RWPE2 (cell line): ENCODE measurements around the gene CREB3L2.
"Not testable (repeated sequence)": the region's sequence is repeated elsewhere in the genome, so short reads cannot be mapped to it uniquely, and the experiment has no call there.

Source experiments
- ATAC-seq: fragments of 200-7000 bp; cut with Tn5 transposase; 3 replicates; pipeline ENCODE4 v1.9.1; 2021; ENCODE audit warnings: low read depth
- DNase-seq: peaks from one replicate; pipeline ENCODE4 v3.0.0-alpha.2; 2020; ENCODE audit warnings: low spot score
- H3K27ac ChIP-seq: fragments of 450-650 bp; 2 replicates; pipeline ENCODE4 v1.5.1; 2017; ENCODE audit warnings: mild to moderate bottlenecking; ENCODE audit not compliant: poor library complexity, severe bottlenecking
- H3K27me3 ChIP-seq: fragments of 250-450 bp; sonication (Bioruptor Pico); 2 replicates; pipeline ENCODE4 v1.5.1; 2021; ENCODE audit warnings: mild to moderate bottlenecking, moderate library complexity; ENCODE audit not compliant: insufficient read depth, poor library complexity, severe bottlenecking
- H3K36me3 ChIP-seq: fragments of 250-450 bp; sonication (Bioruptor Pico); 2 replicates; pipeline ENCODE4 v1.5.1; 2020; ENCODE audit warnings: low read depth, mild to moderate bottlenecking, moderate library complexity
- H3K4me1 ChIP-seq: fragments of 250-450 bp; sonication (Bioruptor Pico); 2 replicates; pipeline ENCODE4 v1.5.1; 2021; ENCODE audit warnings: mild to moderate bottlenecking, moderate library complexity; ENCODE audit not compliant: insufficient read depth, poor library complexity, severe bottlenecking
- H3K4me3 ChIP-seq: fragments of 250-450 bp; sonication (Bioruptor Pico); 2 replicates; pipeline ENCODE4 v1.5.1; 2021; ENCODE audit warnings: mild to moderate bottlenecking, moderate library complexity; ENCODE audit not compliant: severe bottlenecking
- H3K9me3 ChIP-seq: fragments of 250-450 bp; sonication (Bioruptor Pico); 2 replicates; pipeline ENCODE4 v1.5.1; 2021; ENCODE audit warnings: mild to moderate bottlenecking, moderate library complexity; ENCODE audit not compliant: severe bottlenecking
- TF ChIP-seq, protein P1 (sequence below): fragments of 450-650 bp; IDR thresholded peaks from one replicate; pipeline ENCODE4 v1.5.1; 2017; ENCODE audit warnings: mild to moderate bottlenecking, moderate library complexity; ENCODE audit not compliant: poor library complexity, severe bottlenecking

The CREB3L2 gene

GRCh38 chr7:138014686-138015085, 12.8 kb upstream of the CREB3L2 start:
- Histone ChIP-seq H3K4me3 (no peak overlapping the region), H3K36me3 (no peaks in the 10 kb centered on the region), H3K9me3 (no peaks in the 10 kb centered on the region), H3K4me1 (no peaks in the 10 kb centered on the region), H3K27me3 (no peaks in the 10 kb centered on the region), H3K27ac (no peak overlapping the region)
- TF ChIP-seq, protein P1, sequence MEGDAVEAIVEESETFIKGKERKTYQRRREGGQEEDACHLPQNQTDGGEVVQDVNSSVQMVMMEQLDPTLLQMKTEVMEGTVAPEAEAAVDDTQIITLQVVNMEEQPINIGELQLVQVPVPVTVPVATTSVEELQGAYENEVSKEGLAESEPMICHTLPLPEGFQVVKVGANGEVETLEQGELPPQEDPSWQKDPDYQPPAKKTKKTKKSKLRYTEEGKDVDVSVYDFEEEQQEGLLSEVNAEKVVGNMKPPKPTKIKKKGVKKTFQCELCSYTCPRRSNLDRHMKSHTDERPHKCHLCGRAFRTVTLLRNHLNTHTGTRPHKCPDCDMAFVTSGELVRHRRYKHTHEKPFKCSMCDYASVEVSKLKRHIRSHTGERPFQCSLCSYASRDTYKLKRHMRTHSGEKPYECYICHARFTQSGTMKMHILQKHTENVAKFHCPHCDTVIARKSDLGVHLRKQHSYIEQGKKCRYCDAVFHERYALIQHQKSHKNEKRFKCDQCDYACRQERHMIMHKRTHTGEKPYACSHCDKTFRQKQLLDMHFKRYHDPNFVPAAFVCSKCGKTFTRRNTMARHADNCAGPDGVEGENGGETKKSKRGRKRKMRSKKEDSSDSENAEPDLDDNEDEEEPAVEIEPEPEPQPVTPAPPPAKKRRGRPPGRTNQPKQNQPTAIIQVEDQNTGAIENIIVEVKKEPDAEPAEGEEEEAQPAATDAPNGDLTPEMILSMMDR = no peak
- no peak for ATAC-seq
- DNase-seq = no peak

GRCh38 chr7:138014201-138014600, 12.3 kb upstream of the CREB3L2 start:
- H3K9me3 ChIP-seq, ATAC-seq, H3K27me3 ChIP-seq, H3K4me1 ChIP-seq, H3K36me3 ChIP-seq, H3K27ac ChIP-seq, DNase-seq, H3K4me3 ChIP-seq: not testable (repeated sequence)

- Histone ChIP-seq H3K36me3 (no peaks in the 10 kb centered on the region), H3K4me1 (no peaks in the 10 kb centered on the region), H3K27ac (no peak overlapping the region), H3K9me3 (no peaks in the 10 kb centered on the region), H3K4me3 (no peak overlapping the region), H3K27me3 (no peaks in the 10 kb centered on the region)
- DNase-seq (no peak), ATAC-seq (no peak)
- TF ChIP-seq, protein P1 = no peak
Observed at GRCh38 chr7:138009350-138009653, 7.4 kb upstream of the CREB3L2 start.

DNA sequence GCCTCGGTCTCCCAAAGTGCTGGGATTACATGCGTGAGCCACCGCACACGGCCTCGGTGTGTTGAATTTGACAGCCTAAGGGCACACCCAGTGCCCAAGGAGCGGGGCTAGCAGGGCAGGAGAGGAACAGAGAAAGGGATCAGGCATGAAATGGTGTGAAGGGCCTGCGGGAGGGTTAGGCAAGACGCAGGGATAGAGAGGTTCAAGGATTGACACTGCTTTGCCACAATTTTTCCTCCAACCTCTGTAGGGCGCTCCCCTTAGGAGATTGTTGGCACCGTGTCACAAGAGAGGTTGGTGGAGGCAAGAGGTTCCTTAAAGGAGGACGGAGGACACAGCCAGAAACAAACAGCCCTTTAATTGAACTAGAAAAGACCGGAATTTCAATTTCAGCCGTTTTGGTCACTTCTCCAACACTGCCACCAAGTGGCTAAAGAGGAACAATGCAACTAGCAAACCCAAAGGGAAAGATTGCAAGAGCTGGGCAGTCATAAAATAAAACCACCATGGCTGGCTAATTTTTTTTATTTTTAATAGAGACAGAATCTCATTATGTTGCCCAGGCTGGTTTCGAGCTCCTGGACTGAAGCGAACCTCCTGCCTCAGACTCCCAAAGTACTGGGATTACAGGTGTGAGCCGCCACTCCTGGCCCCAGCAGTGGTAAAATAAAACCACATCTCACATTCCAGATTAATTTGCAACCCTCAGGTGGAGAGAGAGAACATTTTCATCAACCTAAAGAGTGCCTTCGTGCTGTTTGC, 6.9 kb upstream of the CREB3L2 start:
- ATAC-seq (peak; percentile 31; the same call in 2 of the 3 replicates), DNase-seq (no peak)
- TF ChIP-seq, protein P1 = peak; percentile 90
- H3K9me3 ChIP-seq = no peaks in the 10 kb centered on the region
- no peaks in the 10 kb centered on the region for H3K4me1 ChIP-seq
- no peak overlapping the region for H3K27ac ChIP-seq
- H3K27me3 ChIP-seq = no peaks in the 10 kb centered on the region
- H3K4me3 ChIP-seq = no peak overlapping the region
- H3K36me3 ChIP-seq = no peaks in the 10 kb centered on the region

GRCh38 chr7:138008019-138008587, 6.2 kb upstream of the CREB3L2 start:
- Histone ChIP-seq H3K9me3 (no peaks in the 10 kb centered on the region), H3K36me3 (no peaks in the 10 kb centered on the region), H3K27ac (no peak overlapping the region), H3K4me1 (no peaks in the 10 kb centered on the region), H3K27me3 (no peaks in the 10 kb centered on the region), H3K4me3 (no peak overlapping the region)
- DNase-seq (no peak), ATAC-seq (no peak)
- TF ChIP-seq, protein P1 = no peak
